KBM-7 (cell line): ENCODE measurements around the gene COA8.

Experiments used
- DNase-seq: peaks from one replicate; pipeline ENCODE4 v3.0.0-alpha.2; 2015
- in situ Hi-C: fragments of 300-500 bp; cut with MboI; formaldehyde crosslinking; loops from 2 replicates; pipeline ENCODE4 v1.14.3; 2020; ENCODE audit warnings: low sequenced_read_pairs, low pct_unique_long_range_greater_than_20kb, mixed read lengths

COA8 gene, protein sequence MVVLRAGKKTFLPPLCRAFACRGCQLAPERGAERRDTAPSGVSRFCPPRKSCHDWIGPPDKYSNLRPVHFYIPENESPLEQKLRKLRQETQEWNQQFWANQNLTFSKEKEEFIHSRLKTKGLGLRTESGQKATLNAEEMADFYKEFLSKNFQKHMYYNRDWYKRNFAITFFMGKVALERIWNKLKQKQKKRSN

DNA sequence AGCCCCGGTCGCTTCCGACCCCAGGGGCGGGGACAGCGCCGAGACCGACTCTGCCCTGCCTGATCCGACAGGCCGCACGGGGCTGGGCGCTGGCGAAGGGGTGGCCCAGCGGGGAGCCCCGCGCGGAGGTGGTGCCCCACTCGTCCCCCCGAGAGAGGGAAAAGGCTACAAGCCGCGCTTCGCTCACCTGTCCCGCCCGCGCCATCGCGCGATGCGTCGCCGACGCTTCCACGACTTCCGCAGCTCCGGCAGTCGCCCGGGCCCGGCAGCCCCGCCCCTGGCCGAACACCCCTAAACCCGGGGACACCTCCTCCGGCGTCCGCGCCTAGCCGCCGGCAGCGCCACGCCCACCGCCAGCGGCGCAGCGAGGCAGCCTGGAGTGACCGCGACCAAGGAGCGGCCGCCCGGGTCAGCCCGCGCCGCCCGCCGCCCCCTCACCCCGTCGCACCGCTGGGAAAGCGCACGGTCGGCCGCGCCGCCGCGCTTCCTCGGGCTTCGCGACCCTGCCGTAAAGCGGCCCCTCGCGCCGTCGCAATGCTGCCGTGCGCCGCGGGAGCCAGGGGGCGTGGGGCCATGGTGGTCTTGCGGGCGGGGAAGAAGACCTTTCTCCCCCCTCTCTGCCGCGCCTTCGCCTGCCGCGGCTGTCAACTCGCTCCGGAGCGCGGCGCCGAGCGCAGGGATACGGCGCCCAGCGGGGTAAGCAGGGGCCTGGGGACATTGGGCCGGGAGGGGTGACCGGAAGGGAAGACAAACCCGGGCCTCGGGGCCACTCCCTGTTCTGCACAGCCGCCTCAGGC lies at the start of gene COA8, which contains the start of gene BAG5:
TSS of gene COA8 (plus strand) at position 532 of the 797 bp plus-strand sequence. CDS start at position 574, 42 bp downstream.
TSS of gene BAG5 (minus strand) at position 229 of the 797 bp plus-strand sequence. CDS start 1,493 bp downstream, outside the sequence.
- in situ Hi-C loops: no loop called here
- DNase-seq: peak; percentile 80

DNA sequence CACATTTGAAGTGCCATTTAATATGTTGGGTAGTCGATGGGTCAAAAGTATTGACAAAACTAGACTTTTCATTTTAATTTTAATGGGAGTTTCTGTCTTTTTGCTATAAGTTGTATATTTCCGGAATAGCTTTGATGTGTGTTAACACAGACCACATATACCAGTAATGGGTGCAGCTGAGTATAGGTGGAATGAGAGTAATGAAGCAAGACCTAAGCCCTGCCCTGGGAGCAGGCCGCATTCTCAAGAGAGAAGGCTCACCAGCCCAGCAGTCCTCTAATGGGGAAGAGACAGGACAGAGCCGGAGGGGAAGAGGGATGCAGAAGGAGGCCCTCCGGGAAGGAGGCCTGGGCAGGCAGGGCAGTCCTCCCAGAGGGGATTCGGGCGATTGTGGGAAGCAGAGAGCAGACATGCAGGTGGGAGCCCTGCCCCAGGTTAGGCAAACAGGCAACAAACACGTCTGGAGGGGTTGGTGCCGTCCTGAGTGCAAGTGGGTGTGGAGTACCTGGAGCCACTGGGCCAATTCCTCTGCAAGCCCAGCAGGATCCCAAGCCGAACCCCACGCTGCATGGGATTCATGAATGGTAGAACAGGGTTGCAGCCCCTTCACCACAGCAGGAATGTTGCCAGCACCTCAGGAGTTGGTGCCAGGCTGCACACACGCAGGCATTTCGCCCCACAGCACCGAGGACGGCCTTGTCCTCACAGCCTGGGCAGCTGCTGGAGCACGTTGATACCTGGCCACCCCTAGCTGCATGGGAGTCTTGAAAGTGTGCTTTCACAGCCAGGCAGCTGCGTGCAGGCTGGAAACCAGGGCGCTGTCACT lies 48.0 kb upstream of the COA8 start:
- in situ Hi-C loops: no loop called here
- no peak for DNase-seq

DNA sequence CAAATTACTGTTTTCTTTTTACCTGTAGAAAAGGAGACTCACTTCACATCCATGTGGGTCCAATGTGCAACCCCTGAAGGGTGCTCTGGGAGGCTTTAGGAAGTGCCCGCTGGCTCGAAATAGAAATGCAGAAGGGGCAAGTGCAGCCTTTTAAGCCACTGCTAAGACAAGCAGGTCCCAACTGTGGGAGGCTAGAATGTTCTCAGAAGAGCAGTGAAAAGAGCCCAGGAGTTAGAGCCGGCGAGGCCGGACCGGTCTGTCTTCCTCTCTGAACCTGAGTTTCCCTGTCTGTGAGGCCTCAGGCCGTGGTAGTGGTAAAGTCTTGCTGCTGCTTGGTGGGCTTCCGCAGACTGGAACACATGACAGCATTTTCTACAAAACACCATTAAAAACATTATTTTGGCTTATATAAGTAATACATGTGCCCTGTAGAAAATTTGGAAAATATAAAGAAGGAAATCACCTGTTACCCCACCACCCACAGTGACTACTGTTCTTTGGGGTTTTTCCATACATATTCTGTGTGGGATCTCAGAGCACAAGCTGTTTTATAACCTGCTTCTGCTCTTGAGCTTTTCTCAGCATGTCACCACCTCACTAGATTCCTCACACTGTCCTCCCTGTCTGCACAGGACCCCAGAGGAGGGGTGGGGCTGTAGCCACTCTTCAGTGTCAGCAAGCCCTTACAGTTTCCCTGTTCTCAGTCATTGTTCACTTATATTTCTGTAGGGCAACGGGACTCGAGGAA lies 46.2 kb upstream of the COA8 start:
- no peak for DNase-seq
- in situ Hi-C loops: no loop called here

DNA sequence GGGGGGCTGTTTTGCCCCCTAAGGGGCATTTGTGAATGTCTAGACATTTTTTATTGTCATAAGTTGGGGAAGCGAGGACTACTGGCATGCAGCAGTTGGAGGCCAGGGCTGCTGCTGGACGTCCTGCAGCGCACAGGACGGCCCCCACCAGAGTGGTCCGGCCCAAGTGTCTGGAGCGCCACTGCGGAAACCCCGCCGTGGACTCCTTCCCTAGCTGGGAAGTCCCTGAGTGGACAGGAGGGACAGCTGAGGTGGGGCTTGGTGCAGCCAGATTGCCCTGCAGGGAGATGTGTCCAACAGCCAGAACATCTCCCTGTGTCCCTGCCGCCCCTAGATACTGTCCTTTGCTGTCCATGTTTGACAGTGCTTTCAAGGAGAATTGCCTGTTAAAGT lies 45.6 kb upstream of the COA8 start:
- in situ Hi-C loops: no loop called here
- DNase-seq: no peak

DNA sequence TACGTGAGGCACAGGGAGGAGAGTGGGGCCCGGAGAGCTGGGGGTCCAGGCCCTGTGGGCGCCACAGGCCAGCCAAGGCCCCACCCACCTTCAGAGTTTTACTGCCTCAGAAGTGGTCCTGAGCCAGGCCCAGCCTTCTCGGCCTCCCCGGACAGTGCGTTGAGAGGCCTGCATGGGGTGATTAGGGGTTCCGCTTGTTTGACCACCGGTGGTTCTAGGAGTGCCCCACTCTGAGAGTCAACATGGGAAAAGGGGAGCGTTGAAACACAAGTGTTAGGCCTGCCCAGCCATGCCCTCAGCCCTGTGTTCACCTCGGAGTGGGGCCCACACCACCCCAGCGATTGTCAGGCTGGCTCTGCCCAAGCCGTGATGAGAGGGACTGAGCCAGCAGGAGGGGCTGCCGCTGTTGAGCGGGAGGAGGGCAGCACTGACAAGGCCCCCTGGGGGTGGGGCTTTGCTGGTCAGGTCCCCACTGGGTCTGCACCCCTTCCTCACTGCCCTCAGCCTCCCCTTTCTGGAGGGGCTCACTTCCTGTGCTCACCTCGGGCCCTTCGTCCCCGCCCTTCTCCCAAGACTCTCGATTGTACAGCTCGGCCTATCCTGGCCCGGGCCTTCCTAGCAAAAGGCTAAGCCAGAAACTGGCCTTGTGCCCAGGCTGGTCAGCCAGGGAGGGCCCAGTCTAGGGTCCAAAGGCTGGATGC lies 44.9 kb upstream of the COA8 start:
- in situ Hi-C loops: no loop called here
- DNase-seq: no peak

DNA sequence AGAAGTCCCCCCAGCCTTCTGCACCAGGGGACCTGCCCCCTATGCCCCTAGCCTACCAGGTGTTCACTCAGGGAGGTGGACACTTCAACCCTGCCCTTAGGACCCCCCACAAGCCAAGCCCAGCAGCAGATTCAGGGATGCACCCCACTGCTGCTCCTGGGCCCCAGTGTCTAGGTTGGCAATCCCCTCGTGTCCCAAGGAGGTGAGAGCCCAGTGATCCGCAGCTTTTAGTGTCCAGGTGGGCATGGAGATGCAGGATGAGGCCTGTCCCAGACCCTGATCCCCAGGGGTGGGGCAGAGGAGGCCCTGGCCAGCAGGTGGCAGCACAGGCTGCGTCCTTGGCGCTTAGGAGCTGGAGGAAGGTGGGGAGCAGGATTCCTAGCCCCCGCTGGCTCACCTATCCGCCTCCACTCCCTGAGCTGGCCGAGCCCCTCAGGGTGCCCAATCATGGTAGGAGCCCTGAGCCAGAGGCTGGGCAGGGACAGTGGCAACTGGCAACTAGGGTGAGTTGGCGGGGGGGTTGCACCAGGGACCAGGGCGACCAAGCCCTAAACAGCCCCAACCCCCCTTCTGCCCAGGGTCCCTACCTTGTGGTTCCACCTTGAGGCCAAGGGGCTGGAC lies 44.2 kb upstream of the COA8 start:
- DNase-seq: peak; percentile 61
- in situ Hi-C loops: no loop called here

DNA sequence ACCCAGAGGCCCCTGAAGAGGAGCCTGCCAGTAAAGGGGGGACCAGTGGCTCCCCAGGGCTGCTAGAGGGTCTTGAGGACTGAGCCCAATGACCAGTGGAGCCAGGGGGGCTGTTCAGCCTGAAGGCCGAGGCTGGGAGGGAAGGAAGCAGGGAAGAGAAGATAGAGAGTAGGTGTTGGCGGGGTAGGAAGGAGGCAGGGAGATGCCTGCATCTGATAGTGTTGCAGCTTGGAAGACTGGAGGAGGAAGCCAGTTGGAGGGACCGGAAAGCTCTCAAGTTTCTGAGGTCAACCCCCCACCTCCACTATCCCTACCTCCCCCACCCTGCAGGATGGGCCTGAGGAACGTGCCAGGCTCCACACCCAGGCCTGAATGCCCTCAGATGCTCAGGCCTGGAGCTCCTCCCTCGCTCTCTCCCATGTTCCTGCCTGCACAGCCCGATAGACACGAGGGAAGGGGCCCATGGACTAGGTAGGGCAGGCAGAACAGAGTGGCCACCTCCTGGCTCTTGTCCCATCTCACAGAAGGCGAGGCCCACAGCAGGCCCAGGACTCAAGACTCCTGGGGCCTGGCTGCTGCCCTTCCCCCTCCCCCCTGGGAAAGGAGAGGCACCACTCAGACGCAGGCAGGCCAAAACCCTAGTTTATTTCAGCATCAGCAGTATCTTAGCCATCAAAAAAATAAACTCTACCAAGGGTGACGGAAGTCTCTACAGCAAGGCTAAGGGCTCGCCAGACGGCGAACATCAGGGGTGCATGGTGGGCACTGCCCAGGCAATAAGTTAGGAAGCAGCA lies 43.5 kb upstream of the COA8 start:
- peak; percentile 88 for DNase-seq
- in situ Hi-C loops: no loop called here

DNA sequence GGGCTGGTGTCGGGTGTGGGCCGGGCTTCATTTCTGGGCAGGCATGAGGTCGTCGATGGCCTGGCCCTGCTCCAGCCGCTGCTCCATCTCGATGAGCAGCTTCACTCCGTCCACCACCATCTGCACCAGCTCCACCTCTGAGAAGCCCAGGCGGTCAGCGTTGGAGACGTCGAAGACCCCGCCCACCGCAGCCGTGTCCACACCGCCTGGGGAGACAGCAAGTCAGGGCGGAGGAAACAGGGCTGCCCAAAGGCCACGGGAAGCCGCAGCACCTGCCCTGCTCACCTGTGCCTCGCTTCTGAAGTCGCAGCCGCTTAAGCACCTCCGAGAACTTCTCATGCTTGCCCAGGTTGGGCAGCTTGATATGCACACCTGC lies 42.9 kb upstream of the COA8 start:
- DNase-seq: no peak
- in situ Hi-C loops: no loop called here

DNA sequence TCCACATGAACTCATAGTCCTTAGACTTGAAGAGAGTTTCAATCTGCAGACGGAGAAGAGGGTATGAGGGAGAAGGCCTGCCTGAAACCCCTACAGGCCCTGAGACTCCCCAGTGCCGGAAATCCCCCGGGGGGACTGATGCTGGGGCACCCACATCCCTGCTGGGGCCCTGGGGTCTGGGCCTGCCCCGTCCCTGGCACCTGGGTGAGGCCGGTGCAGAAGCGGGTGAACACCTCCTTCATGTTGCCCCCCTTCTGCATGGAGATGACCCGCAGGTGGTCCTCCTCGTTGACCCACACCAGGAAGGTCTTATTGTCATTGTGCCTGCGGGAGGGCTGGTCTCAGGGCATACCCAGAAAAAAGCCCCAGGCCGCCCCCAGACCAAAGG lies 42.5 kb upstream of the COA8 start:
- DNase-seq: no peak
- in situ Hi-C loops: no loop called here

DNA sequence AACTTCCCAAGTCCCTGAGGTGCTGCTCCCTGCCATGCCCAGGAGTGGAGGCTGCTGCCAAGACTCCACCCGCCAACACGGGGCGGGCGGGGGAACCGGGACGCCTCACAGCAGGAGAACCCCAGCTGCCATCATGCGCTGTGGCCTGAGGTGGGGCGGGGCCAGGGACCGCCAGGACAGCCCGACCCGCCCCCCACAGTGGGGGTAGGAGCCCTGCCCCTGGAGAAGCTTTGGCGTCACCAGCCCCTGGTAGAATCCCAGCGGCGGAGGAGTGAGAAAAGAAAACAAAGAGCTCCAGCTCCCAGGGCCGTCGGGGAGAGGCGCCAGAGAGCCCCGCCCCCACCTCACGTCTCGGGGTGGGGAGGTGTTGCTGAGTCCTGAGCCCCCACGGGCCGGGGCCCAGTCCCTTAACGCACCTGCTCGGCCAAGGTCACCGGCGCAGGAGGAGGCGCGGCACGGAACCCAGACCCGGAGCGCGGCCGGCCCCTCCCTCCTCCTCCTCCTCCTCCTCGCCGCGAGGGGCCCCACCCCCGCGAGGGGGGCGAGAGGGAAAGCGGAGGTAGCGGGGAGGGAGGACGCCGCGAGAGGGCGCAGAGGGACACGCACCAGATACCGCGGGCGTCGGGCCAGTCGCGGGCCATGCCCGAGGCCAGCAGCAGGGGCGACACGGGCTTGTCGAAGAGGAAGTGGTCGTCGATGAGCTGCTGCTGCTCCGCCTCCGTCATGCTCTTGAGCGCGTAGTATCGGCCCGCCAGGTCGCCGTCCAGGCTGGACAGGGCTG lies 41.9 kb upstream of the COA8 start:
- in situ Hi-C loops: no loop called here
- peak; percentile 90 for DNase-seq

DNA sequence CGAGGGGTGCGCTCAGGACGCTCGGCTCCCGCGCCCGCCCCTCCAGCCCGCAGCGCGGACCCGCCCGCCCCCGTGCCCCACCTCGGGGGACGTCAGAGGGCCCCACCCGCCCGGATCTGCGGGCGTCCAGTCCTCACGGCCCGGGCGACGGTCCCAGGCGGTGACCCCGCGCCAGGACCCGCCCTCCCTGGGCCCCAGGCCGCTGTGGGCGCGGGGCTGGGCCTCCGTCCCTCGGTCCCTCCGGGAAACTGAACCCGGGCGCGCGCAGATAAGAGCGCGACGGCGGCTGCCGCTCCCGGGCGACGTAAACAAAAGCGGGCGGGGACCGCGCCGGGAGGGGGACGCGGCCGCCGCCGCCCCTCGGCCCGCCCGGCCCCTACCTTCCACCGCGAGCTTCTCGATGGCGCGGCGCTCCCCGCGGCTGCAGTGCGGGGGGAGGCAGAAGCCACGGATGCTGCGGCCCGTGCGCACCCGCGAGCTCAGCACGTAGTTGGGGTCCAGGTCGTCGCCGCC lies 41.3 kb upstream of the COA8 start:
- in situ Hi-C loops: no loop called here
- DNase-seq: peak; percentile 29

DNA sequence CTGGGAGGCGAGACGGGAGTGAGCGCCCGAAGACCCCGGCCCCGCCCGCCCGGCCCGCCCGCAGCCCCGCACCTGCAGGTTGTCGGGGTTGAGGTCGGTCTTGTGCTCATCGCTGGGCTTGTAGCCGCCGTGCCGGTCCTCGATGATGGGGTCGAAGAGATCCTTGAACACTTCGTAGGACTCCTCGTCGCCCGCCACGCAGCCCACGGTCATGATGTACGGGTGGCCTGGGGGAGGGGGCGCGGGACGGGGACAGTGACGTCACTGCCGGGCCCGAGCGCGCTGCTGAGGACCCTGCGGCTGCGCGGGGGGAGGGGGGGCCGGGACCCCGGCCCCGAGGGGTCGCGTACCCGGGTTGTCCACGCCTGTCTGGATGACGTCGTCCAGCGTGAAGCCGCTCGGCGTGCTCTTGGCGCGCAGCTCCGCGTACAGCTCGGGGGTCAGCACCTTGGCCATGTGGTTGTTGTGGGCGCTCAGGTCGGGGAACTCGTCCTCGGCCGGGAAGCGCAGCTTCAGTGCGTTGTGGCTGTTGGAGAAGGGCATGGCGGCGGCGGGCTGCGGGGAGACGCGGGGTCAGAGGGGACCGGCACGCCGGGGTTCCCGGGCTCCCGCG lies 40.7 kb upstream of the COA8 start:
- in situ Hi-C loops: no loop called here
- DNase-seq: peak; percentile 23

DNA sequence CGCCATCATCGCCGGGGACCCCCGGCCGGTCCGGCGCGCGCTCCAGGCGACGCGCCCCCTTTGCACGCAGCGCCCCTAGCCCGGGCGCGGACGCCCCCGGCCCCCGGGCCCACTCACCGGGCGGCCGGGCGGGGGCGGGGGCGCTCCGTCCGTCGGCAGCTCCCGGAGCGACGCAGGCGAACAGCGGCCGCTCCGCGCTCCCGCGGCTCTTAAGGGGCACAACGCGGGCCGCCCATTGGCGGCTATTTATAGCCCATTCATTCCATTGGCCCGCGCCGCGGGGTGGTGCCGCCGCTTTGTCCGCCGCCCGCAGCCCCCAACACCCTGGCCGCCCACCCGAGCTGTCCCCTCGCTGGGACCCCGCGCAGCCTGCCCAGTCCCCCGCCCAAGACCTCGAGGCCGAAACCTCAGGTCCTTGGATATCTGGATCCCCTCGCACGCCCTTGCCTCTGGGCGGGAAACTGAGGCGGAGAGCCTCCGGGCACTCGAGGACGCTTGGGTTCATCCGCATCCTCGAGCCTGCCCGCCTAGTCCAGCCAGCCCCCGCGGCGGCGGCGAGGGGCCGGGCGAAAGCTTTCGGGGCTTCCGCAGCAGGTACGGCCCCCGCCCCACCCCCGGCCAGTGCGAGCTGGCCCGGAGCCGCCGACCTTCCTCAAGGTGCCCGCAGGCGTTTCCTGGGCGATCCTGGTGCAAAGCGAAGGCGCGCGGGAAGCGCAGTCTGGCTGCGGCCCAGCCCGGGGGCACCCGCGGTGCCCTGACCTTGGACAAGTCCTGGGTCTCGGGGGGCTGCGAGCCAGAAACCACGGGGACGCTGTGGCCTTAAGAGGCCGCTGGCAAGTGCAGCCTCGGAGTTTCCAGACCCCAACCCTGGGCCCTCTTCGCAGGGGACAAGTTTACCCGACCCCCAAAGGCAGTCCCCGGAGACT lies 39.8 kb upstream of the COA8 start, which contains the start of gene CKB:
TSS of gene CKB (minus strand) at position 182 of the 926 bp plus-strand sequence. CDS start 337 bp downstream, outside the sequence.
- DNase-seq: peak; percentile 57
- in situ Hi-C loops: no loop called here

DNA sequence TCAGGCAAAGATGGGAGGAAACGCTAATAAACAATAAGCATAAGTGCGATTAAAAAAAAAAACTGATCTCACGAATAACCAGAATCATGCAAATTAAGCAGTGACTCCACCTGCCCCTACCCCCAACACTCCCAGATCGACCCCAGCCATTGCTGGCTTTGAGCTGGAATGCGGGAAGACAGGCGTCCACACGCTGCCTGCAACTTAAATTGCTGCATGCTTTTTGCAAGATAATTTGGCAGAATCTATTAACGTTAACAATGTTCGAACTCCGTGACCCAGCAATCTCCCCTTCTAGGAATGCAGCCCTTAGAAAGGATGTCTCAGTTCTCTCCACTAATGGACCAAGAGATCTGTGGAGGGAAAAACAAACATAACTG lies 39.2 kb upstream of the COA8 start:
- in situ Hi-C loops: no loop called here
- DNase-seq: no peak
